ENCODE data around the gene NOTCH3.
A peak's percentile ranks its signal among the peaks of the same experiment; 100 is the strongest.

Gene NOTCH3

DNA sequence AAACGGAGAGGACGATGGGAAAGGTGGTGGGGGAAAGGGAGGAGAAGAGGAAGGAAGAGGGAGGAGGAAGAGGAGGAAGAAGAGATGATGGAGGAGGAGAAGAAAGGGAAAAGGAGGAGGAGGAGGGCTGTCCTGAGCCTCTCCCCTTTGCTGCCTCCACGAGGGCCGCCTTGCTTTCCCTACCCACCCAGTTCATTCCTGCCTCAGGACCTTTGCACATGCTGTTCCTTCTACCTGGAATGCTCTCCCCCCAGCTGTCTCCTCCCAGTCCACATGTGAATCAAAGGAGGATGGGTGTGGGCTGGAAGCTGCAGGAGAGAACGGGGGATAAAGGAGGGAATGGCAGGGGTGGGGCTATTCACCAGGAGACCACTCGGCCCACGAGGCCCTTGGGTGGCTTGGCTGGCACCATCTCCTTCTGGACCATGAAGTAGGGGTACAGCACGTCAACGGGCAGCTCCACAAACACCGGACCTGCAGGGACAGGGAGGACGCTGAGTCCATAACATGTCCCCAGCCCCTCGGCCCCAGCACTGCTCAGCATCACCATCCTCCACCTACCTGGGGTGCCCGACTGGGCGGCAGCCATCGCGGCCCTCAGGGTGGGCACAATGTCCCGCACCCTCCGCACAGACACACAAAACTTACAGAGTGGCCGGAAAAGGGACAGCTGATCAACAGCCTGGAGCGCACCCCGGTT lies 78.3 kb downstream of the NOTCH3 start:
- H3K14ac ChIP-seq (ENCODE audit: low read length) = no peak overlapping the region
- 100% methylated on average over 2 of the region's 21 CpGs; no CpG with 5 or more reads in 1 of the 2 donors for WGBS, 2 donors (ENCODE audit: extremely low coverage in 2 of 2, insufficient read length in 2 of 2, insufficient replicate concordance in 1 of 2)
- H4K91ac ChIP-seq (ENCODE audit: low read depth, low read length, poor library complexity) = no peak overlapping the region
- peak overlapping the region; percentile 75 for H2BK5ac ChIP-seq (ENCODE audit: low read length)
- H3K4me3 ChIP-seq (ENCODE audit: low read length in 2 of 2) = no peak overlapping the region
- no peak overlapping the region for H3K4me2 ChIP-seq (ENCODE audit: insufficient read depth, low read length, poor library complexity, severe bottlenecking)
- no peak overlapping the region for H2BK15ac ChIP-seq (ENCODE audit: low read length)
- no peak overlapping the region for H3K23ac ChIP-seq (ENCODE audit: low read depth, low read length, poor library complexity)
- no peaks in the 10 kb centered on the region for H3K27me3 ChIP-seq (ENCODE audit: control insufficient read depth in 3 of 3, insufficient read depth in 3 of 3, low read depth in 1 of 3, low read length in 3 of 3)
- no peak for DNase-seq (ENCODE audit: low spot score)
- H2AK5ac ChIP-seq (ENCODE audit: low read depth, low read length) = peak overlapping the region; percentile 1
- no peak overlapping the region for H3K18ac ChIP-seq (ENCODE audit: low read length)
- H3K9me3 ChIP-seq (replicated peaks in 1 of 2; ENCODE audit: control insufficient read depth in 2 of 2, insufficient read depth in 1 of 2, low read depth in 1 of 2, low read length in 2 of 2) = peaks cover 0 to 5% of the 10 kb centered on the region in 2 donors
- H3K4ac ChIP-seq (ENCODE audit: low read length) = no peak overlapping the region
- H3K79me1 ChIP-seq (ENCODE audit: low read depth, low read length) = peaks cover 12% of the 10 kb centered on the region
- no peak overlapping the region for H2BK120ac ChIP-seq (ENCODE audit: low read depth, low read length)
- H4K8ac ChIP-seq (ENCODE audit: low read depth, low read length) = no peak overlapping the region
- no peak overlapping the region for H3K27ac ChIP-seq (replicated peaks; ENCODE audit: low read length)
- H3K36me3 ChIP-seq (replicated peaks in 1 of 2; ENCODE audit: control insufficient read depth in 2 of 2, insufficient read depth in 2 of 2, low read length in 2 of 2) = peaks cover 41 to 56% of the 10 kb centered on the region in 2 donors
- H2BK12ac ChIP-seq (ENCODE audit: low read length) = no peak overlapping the region
- H2AFZ ChIP-seq (ENCODE audit: low read length) = no peak overlapping the region
- peaks cover 3 to 7% of the 10 kb centered on the region in 2 donors for H3K4me1 ChIP-seq (ENCODE audit: control insufficient read depth in 2 of 2, insufficient read depth in 1 of 2, low read depth in 1 of 2, low read length in 2 of 2)
- no peak overlapping the region for H3K9ac ChIP-seq (ENCODE audit: low read depth, low read length, poor library complexity)

- Histone ChIP-seq H3K36me3 (replicated peaks in 1 of 2; ENCODE audit: control insufficient read depth in 2 of 2, insufficient read depth in 2 of 2, low read length in 2 of 2) (peaks cover 57 to 77% of the 10 kb centered on the region in 2 donors), H3K18ac (ENCODE audit: low read length) (no peak overlapping the region), H3K4ac (ENCODE audit: low read length) (no peak overlapping the region), H2BK5ac (ENCODE audit: low read length) (no peak overlapping the region), H2BK15ac (ENCODE audit: low read length) (no peak overlapping the region), H3K9ac (ENCODE audit: low read depth, low read length, poor library complexity) (no peak overlapping the region), H3K4me1 (ENCODE audit: control insufficient read depth in 2 of 2, insufficient read depth in 1 of 2, low read depth in 1 of 2, low read length in 2 of 2) (peaks cover 3 to 7% of the 10 kb centered on the region in 2 donors), H3K14ac (ENCODE audit: low read length) (no peak overlapping the region), H2AFZ (ENCODE audit: low read length) (no peak overlapping the region), H3K9me3 (replicated peaks in 1 of 2; ENCODE audit: control insufficient read depth in 2 of 2, insufficient read depth in 1 of 2, low read depth in 1 of 2, low read length in 2 of 2) (peaks cover 0 to 5% of the 10 kb centered on the region in 2 donors), H2BK12ac (ENCODE audit: low read length) (no peak overlapping the region), H3K23ac (ENCODE audit: low read depth, low read length, poor library complexity) (no peak overlapping the region), H2AK5ac (ENCODE audit: low read depth, low read length) (no peak overlapping the region), H3K79me1 (ENCODE audit: low read depth, low read length) (peaks cover 17% of the 10 kb centered on the region), H3K27me3 (ENCODE audit: control insufficient read depth in 3 of 3, insufficient read depth in 3 of 3, low read depth in 1 of 3, low read length in 3 of 3) (no peaks in the 10 kb centered on the region), H2BK120ac (ENCODE audit: low read depth, low read length) (no peak overlapping the region), H3K4me2 (ENCODE audit: insufficient read depth, low read length, poor library complexity, severe bottlenecking) (no peak overlapping the region), H3K27ac (replicated peaks; ENCODE audit: low read length) (no peak overlapping the region), H3K4me3 (ENCODE audit: low read length in 2 of 2) (no peak overlapping the region), H4K91ac (ENCODE audit: low read depth, low read length, poor library complexity) (no peak overlapping the region), H4K8ac (ENCODE audit: low read depth, low read length) (no peak overlapping the region)
- DNase-seq (ENCODE audit: low spot score) = no peak
- WGBS, 2 donors (ENCODE audit: extremely low coverage in 2 of 2, insufficient read length in 2 of 2, insufficient replicate concordance in 1 of 2) = no CpG with 5 or more reads among the region's 14 CpGs
These were observed 80.4 kb downstream of the NOTCH3 start for GRCh38 chr19:15120135-15121026.

- Histone ChIP-seq H2AK5ac (ENCODE audit: low read depth, low read length) (no peak overlapping the region), H2BK15ac (ENCODE audit: low read length) (no peak overlapping the region), H3K36me3 (replicated peaks in 1 of 2; ENCODE audit: control insufficient read depth in 2 of 2, insufficient read depth in 2 of 2, low read length in 2 of 2) (peaks cover 67 to 90% of the 10 kb centered on the region in 2 donors), H4K91ac (ENCODE audit: low read depth, low read length, poor library complexity) (no peak overlapping the region), H2BK120ac (ENCODE audit: low read depth, low read length) (no peak overlapping the region), H3K9me3 (replicated peaks in 1 of 2; ENCODE audit: control insufficient read depth in 2 of 2, insufficient read depth in 1 of 2, low read depth in 1 of 2, low read length in 2 of 2) (peaks cover 0 to 5% of the 10 kb centered on the region in 2 donors), H3K14ac (ENCODE audit: low read length) (no peak overlapping the region), H3K23ac (ENCODE audit: low read depth, low read length, poor library complexity) (no peak overlapping the region), H3K4me3 (ENCODE audit: low read length in 2 of 2) (no peak overlapping the region), H4K8ac (ENCODE audit: low read depth, low read length) (peak overlapping the region; percentile 82), H3K27ac (replicated peaks; ENCODE audit: low read length) (no peak overlapping the region), H3K27me3 (ENCODE audit: control insufficient read depth in 3 of 3, insufficient read depth in 3 of 3, low read depth in 1 of 3, low read length in 3 of 3) (no peaks in the 10 kb centered on the region), H3K9ac (ENCODE audit: low read depth, low read length, poor library complexity) (no peak overlapping the region), H2BK5ac (ENCODE audit: low read length) (peak overlapping the region; percentile 53), H2BK12ac (ENCODE audit: low read length) (no peak overlapping the region), H3K4me2 (ENCODE audit: insufficient read depth, low read length, poor library complexity, severe bottlenecking) (no peak overlapping the region), H3K4me1 (ENCODE audit: control insufficient read depth in 2 of 2, insufficient read depth in 1 of 2, low read depth in 1 of 2, low read length in 2 of 2) (peaks cover under 1% of the 10 kb centered on the region in 2 donors), H3K18ac (ENCODE audit: low read length) (no peak overlapping the region), H3K4ac (ENCODE audit: low read length) (no peak overlapping the region), H3K79me1 (ENCODE audit: low read depth, low read length) (peaks cover 13% of the 10 kb centered on the region), H2AFZ (ENCODE audit: low read length) (no peak overlapping the region)
- no CpG with 5 or more reads among the region's 20 CpGs for WGBS, 2 donors (ENCODE audit: extremely low coverage in 2 of 2, insufficient read length in 2 of 2, insufficient replicate concordance in 1 of 2)
- no peak for DNase-seq (ENCODE audit: low spot score)
These were observed 81.9 kb downstream of the NOTCH3 start for GRCh38 chr19:15118789-15119494.
